ENCODE results near the gene MPZ. TPM values are rescaled to one million over a fixed set of nuclear protein-coding genes. Genes with fewer than 3 reads are reported as not detected.

The MPZ gene
- 3.3 TPM for polyA plus RNA-seq (2013, experiment 1 of 2)
- 3.3 TPM for polyA plus RNA-seq (2013, experiment 2 of 2)

DNA sequence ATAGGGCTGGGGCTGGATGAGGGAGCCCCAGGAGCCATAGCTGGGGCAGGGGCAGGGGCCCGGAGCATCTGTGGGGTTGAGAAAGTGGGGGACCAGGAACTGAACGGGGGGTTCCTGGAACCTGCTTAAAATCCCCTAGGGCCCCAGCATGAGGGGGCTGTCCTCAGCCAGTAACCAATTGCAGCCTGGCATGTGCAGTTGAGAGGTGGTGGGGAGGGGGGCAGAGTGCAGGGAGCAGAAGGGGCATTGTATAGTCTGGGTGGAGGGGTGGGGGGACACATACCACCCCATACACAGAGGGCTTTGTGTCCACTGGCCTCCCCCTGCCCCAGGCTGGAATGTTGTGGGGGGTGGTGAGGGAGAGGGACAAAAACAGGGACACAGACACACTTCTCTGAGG, at the start of gene MPZ:
Gene MPZ (minus strand): TSS at position 101 of the 400 bp plus-strand sequence. CDS start 63 bp downstream, at position 38.
- WGBS: 84% methylated on average over 2 of the region's 2 CpGs
- H3K36me3 ChIP-seq (ENCODE audit: control insufficient read depth in 1 of 2, insufficient read depth in 2 of 2, low read depth in 1 of 2, low read length in 2 of 2): no peaks in the 10 kb centered on the region
- no peak for DNase-seq
- no peak within 1 kb of the TSS for H2AK5ac ChIP-seq (ENCODE audit: low read length, severe bottlenecking)
- no peak within 1 kb of the TSS for H4K91ac ChIP-seq (ENCODE audit: low read length)
- peaks cover 8% of the 10 kb centered on the region for H3K79me1 ChIP-seq (replicated peaks; ENCODE audit: low read length, poor library complexity, severe bottlenecking)
- H2BK15ac ChIP-seq (ENCODE audit: low read depth, poor library complexity, severe bottlenecking): no peak within 1 kb of the TSS
- H2AFZ ChIP-seq (ENCODE audit: low read depth, low read length): no peak within 1 kb of the TSS
- peak within 1 kb of the TSS in 1 of 2 experiments; percentile 31 for H2BK12ac ChIP-seq (ENCODE audit: low read length in 2 of 2)
- no peak within 1 kb of the TSS for H3K4ac ChIP-seq (ENCODE audit: low read depth in 1 of 2, low read length in 2 of 2)
- no peak within 1 kb of the TSS for H3K27ac ChIP-seq (ENCODE audit: low read length, poor library complexity, severe bottlenecking)
- no peak within 1 kb of the TSS for H3K4me3 ChIP-seq (ENCODE audit: insufficient read depth in 1 of 2, low read depth in 1 of 2, low read length in 2 of 2)
- no peak within 1 kb of the TSS for H2BK5ac ChIP-seq (ENCODE audit: low read depth, low read length, poor library complexity, severe bottlenecking)
- no peak within 1 kb of the TSS for H2BK120ac ChIP-seq (ENCODE audit: low read depth, low read length)
- H3K14ac ChIP-seq (ENCODE audit: low read length in 2 of 2): no peak within 1 kb of the TSS
- H3K18ac ChIP-seq (ENCODE audit: low read depth in 1 of 2, low read length in 2 of 2): no peak within 1 kb of the TSS
- no peak within 1 kb of the TSS for H3K9ac ChIP-seq (ENCODE audit: low read length)
- no peaks in the 10 kb centered on the region for H3K27me3 ChIP-seq (ENCODE audit: control insufficient read depth in 1 of 2, insufficient read depth in 1 of 2, low read length in 2 of 2)
- H3K9me3 ChIP-seq (ENCODE audit: control insufficient read depth, low read length): no peaks in the 10 kb centered on the region
- H4K8ac ChIP-seq (ENCODE audit: low read length): no peak within 1 kb of the TSS
- peaks cover 21% of the 10 kb centered on the region for H3K4me1 ChIP-seq (ENCODE audit: control insufficient read depth, insufficient read depth, low read depth, low read length)
- no peak within 1 kb of the TSS for H3K4me2 ChIP-seq (ENCODE audit: low read length, poor library complexity, severe bottlenecking)
- no peak within 1 kb of the TSS for H3K23ac ChIP-seq (ENCODE audit: low read length in 2 of 2)

GRCh38 chr1:161359291-161359690, 49.5 kb upstream of the MPZ start:
- Histone ChIP-seq H3K36me3 (ENCODE audit: control insufficient read depth in 1 of 2, insufficient read depth in 2 of 2, low read depth in 1 of 2, low read length in 2 of 2) (peaks cover 12 to 38% of the 10 kb centered on the region in 2 experiments), H2AK5ac (ENCODE audit: low read length, severe bottlenecking) (no peak overlapping the region), H2BK120ac (ENCODE audit: low read depth, low read length) (no peak overlapping the region), H3K4me3 (ENCODE audit: insufficient read depth in 1 of 2, low read depth in 1 of 2, low read length in 2 of 2) (no peak overlapping the region), H2BK5ac (ENCODE audit: low read depth, low read length, poor library complexity, severe bottlenecking) (no peak overlapping the region), H3K27ac (ENCODE audit: low read length, poor library complexity, severe bottlenecking) (no peak overlapping the region), H4K8ac (ENCODE audit: low read length) (no peak overlapping the region), H3K4me1 (ENCODE audit: control insufficient read depth, insufficient read depth, low read depth, low read length) (no peaks in the 10 kb centered on the region), H3K23ac (ENCODE audit: low read length in 2 of 2) (no peak overlapping the region), H3K14ac (ENCODE audit: low read length in 2 of 2) (no peak overlapping the region), H3K4me2 (ENCODE audit: low read length, poor library complexity, severe bottlenecking) (no peak overlapping the region), H3K18ac (ENCODE audit: low read depth in 1 of 2, low read length in 2 of 2) (no peak overlapping the region), H2AFZ (ENCODE audit: low read depth, low read length) (no peak overlapping the region), H2BK12ac (ENCODE audit: low read length in 2 of 2) (no peak overlapping the region), H4K91ac (ENCODE audit: low read length) (no peak overlapping the region), H3K79me1 (replicated peaks; ENCODE audit: low read length, poor library complexity, severe bottlenecking) (peaks cover 16% of the 10 kb centered on the region), H3K4ac (ENCODE audit: low read depth in 1 of 2, low read length in 2 of 2) (no peak overlapping the region), H3K27me3 (ENCODE audit: control insufficient read depth in 1 of 2, insufficient read depth in 1 of 2, low read length in 2 of 2) (no peaks in the 10 kb centered on the region), H3K9me3 (ENCODE audit: control insufficient read depth, low read length) (no peaks in the 10 kb centered on the region), H2BK15ac (ENCODE audit: low read depth, poor library complexity, severe bottlenecking) (no peak overlapping the region), H3K9ac (ENCODE audit: low read length) (no peak overlapping the region)
- DNase-seq: no peak

- no peak overlapping the region for H4K8ac ChIP-seq (ENCODE audit: low read length)
- peaks cover 19% of the 10 kb centered on the region for H3K79me1 ChIP-seq (replicated peaks; ENCODE audit: low read length, poor library complexity, severe bottlenecking)
- 98% methylated on average over 8 of the region's 8 CpGs for WGBS
- H2BK12ac ChIP-seq (ENCODE audit: low read length in 2 of 2): no peak overlapping the region
- H3K18ac ChIP-seq (ENCODE audit: low read depth in 1 of 2, low read length in 2 of 2): no peak overlapping the region
- H3K9ac ChIP-seq (ENCODE audit: low read length): no peak overlapping the region
- H3K23ac ChIP-seq (ENCODE audit: low read length in 2 of 2): no peak overlapping the region
- no peak overlapping the region for H3K27ac ChIP-seq (ENCODE audit: low read length, poor library complexity, severe bottlenecking)
- no peaks in the 10 kb centered on the region for H3K9me3 ChIP-seq (ENCODE audit: control insufficient read depth, low read length)
- DNase-seq: no peak
- H4K91ac ChIP-seq (ENCODE audit: low read length): no peak overlapping the region
- H3K4me3 ChIP-seq (ENCODE audit: insufficient read depth in 1 of 2, low read depth in 1 of 2, low read length in 2 of 2): no peak overlapping the region
- no peaks in the 10 kb centered on the region for H3K27me3 ChIP-seq (ENCODE audit: control insufficient read depth in 1 of 2, insufficient read depth in 1 of 2, low read length in 2 of 2)
- no peak overlapping the region for H2BK5ac ChIP-seq (ENCODE audit: low read depth, low read length, poor library complexity, severe bottlenecking)
- no peak overlapping the region for H2BK120ac ChIP-seq (ENCODE audit: low read depth, low read length)
- no peak overlapping the region for H2BK15ac ChIP-seq (ENCODE audit: low read depth, poor library complexity, severe bottlenecking)
- H3K14ac ChIP-seq (ENCODE audit: low read length in 2 of 2): no peak overlapping the region
- no peak overlapping the region for H3K4me2 ChIP-seq (ENCODE audit: low read length, poor library complexity, severe bottlenecking)
- no peak overlapping the region for H2AFZ ChIP-seq (ENCODE audit: low read depth, low read length)
- no peak overlapping the region for H2AK5ac ChIP-seq (ENCODE audit: low read length, severe bottlenecking)
- peaks cover 12 to 30% of the 10 kb centered on the region in 2 experiments for H3K36me3 ChIP-seq (ENCODE audit: control insufficient read depth in 1 of 2, insufficient read depth in 2 of 2, low read depth in 1 of 2, low read length in 2 of 2)
- no peaks in the 10 kb centered on the region for H3K4me1 ChIP-seq (ENCODE audit: control insufficient read depth, insufficient read depth, low read depth, low read length)
- H3K4ac ChIP-seq (ENCODE audit: low read depth in 1 of 2, low read length in 2 of 2): no peak overlapping the region
These were observed 47.3 kb upstream of the MPZ start for GRCh38 chr1:161357073-161357472.

GRCh38 chr1:161351482-161351881, 41.7 kb upstream of the MPZ start:
- no peaks in the 10 kb centered on the region for H3K9me3 ChIP-seq (ENCODE audit: control insufficient read depth, low read length)
- WGBS: 88% methylated on average over 1 of the region's 1 CpG
- H3K4me3 ChIP-seq (ENCODE audit: insufficient read depth in 1 of 2, low read depth in 1 of 2, low read length in 2 of 2): no peak overlapping the region
- H3K27ac ChIP-seq (ENCODE audit: low read length, poor library complexity, severe bottlenecking): no peak overlapping the region
- no peak overlapping the region for H4K91ac ChIP-seq (ENCODE audit: low read length)
- no peak overlapping the region for H3K18ac ChIP-seq (ENCODE audit: low read depth in 1 of 2, low read length in 2 of 2)
- H2BK120ac ChIP-seq (ENCODE audit: low read depth, low read length): no peak overlapping the region
- no peak overlapping the region for H2BK12ac ChIP-seq (ENCODE audit: low read length in 2 of 2)
- H2BK5ac ChIP-seq (ENCODE audit: low read depth, low read length, poor library complexity, severe bottlenecking): no peak overlapping the region
- H3K4ac ChIP-seq (ENCODE audit: low read depth in 1 of 2, low read length in 2 of 2): no peak overlapping the region
- no peak overlapping the region for H3K4me2 ChIP-seq (ENCODE audit: low read length, poor library complexity, severe bottlenecking)
- no peak overlapping the region for H2AFZ ChIP-seq (ENCODE audit: low read depth, low read length)
- no peak overlapping the region for H2BK15ac ChIP-seq (ENCODE audit: low read depth, poor library complexity, severe bottlenecking)
- DNase-seq: peak; percentile 22
- peaks cover 6 to 31% of the 10 kb centered on the region in 2 experiments for H3K36me3 ChIP-seq (ENCODE audit: control insufficient read depth in 1 of 2, insufficient read depth in 2 of 2, low read depth in 1 of 2, low read length in 2 of 2)
- H3K79me1 ChIP-seq (replicated peaks; ENCODE audit: low read length, poor library complexity, severe bottlenecking): peaks cover 18% of the 10 kb centered on the region
- no peaks in the 10 kb centered on the region for H3K27me3 ChIP-seq (ENCODE audit: control insufficient read depth in 1 of 2, insufficient read depth in 1 of 2, low read length in 2 of 2)
- H3K23ac ChIP-seq (ENCODE audit: low read length in 2 of 2): no peak overlapping the region
- H3K4me1 ChIP-seq (ENCODE audit: control insufficient read depth, insufficient read depth, low read depth, low read length): no peaks in the 10 kb centered on the region
- no peak overlapping the region for H3K14ac ChIP-seq (ENCODE audit: low read length in 2 of 2)
- no peak overlapping the region for H4K8ac ChIP-seq (ENCODE audit: low read length)
- no peak overlapping the region for H2AK5ac ChIP-seq (ENCODE audit: low read length, severe bottlenecking)
- no peak overlapping the region for H3K9ac ChIP-seq (ENCODE audit: low read length)
